Spleen (tissue), 7 donors: Measurements from ENCODE around the gene WASHC2C.
"Not testable (repeated sequence)": the region's sequence is repeated elsewhere in the genome, so short reads cannot be mapped to it uniquely, and the experiment has no call there.

Experiments
- POLR2A ChIP-seq, 3 donors: fragments of 450-650 bp; IDR thresholded peaks; one replicate each; pipeline ENCODE4 v1.5.1; 2017; ENCODE audit warnings: antibody characterized with exemption in 3 of 3, mild to moderate bottlenecking in 1 of 3
- TF ChIP-seq, protein P1 (sequence below), 11 experiments: fragments of 200-600 bp in 7 of 11; fragments of 450-650 bp in 4 of 11; sonication (generic) in 4 of 11; IDR thresholded peaks in 8 of 11; conservative IDR thresholded peaks in 3 of 11; 1 replicate in 7 of 11; 2 replicates in 4 of 11; pipeline versions ENCODE4 v1.4.0 to v1.8.0; 2016 to 2021; ENCODE audit warnings: antibody characterized with exemption in 11 of 11, inconsistent platforms in 4 of 11, mild to moderate bottlenecking in 1 of 11
- donor health status: DM: no; HTN: no; CAD: no; lungs with moderate emphysema.
- donor health status: DM: no; HTN: no; CAD: no.
- donor health status: DM: no; HTN: no; CAD: no.

DNA sequence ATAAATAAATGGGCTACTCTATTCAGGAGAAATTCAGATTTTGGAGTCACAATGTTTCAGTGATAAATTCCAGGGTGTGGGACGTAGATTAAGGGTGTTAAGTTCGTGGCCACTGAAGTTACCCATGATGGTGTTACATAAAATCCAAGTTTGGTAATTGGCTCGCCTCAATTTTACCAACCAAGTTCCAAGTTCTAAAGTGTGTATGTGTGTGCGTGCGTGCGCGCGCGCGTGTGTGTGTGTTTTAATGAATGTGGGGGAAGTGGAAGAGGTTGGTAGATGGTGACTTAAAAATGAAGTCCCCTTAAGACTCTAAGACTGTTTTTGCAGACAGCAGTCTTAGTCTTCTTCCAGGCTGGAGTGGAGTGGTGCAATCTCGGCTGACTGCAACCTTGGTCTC, 3.2 kb upstream of the WASHC2C start:
- TF ChIP-seq, protein P1, sequence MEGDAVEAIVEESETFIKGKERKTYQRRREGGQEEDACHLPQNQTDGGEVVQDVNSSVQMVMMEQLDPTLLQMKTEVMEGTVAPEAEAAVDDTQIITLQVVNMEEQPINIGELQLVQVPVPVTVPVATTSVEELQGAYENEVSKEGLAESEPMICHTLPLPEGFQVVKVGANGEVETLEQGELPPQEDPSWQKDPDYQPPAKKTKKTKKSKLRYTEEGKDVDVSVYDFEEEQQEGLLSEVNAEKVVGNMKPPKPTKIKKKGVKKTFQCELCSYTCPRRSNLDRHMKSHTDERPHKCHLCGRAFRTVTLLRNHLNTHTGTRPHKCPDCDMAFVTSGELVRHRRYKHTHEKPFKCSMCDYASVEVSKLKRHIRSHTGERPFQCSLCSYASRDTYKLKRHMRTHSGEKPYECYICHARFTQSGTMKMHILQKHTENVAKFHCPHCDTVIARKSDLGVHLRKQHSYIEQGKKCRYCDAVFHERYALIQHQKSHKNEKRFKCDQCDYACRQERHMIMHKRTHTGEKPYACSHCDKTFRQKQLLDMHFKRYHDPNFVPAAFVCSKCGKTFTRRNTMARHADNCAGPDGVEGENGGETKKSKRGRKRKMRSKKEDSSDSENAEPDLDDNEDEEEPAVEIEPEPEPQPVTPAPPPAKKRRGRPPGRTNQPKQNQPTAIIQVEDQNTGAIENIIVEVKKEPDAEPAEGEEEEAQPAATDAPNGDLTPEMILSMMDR (IDR thresholded peaks at IDR 0.05 in 8 of 11, conservative IDR thresholded peaks at IDR 0.05 in 3 of 11) = not testable (repeated sequence)
- not testable (repeated sequence) for TF ChIP-seq POLR2A (IDR thresholded peaks at IDR 0.05)
